T47D (cell line): ENCODE measurements around the gene YWHAG.
A peak's percentile ranks its signal among the peaks of the same experiment; 100 is the strongest.

Experiments
- DNase-seq, 2 experiments: peaks; one replicate each; pipeline versions ENCODE4 v3.0.0 to v3.0.0-alpha.2; 2011 to 2012; ENCODE audit warnings: low read depth in 1 of 2, low spot score in 1 of 2
- JUND ChIP-seq: IDR thresholded peaks from 2 replicates; pipeline ENCODE4 v1.6.1; 2012; ENCODE audit warnings: low read depth
- in situ Hi-C: cut with HindIII; loops from 2 replicates; pipeline ENCODE4 v1.10.0; 2016; ENCODE audit warnings: low sequenced_read_pairs, low pct_unique_long_range_greater_than_20kb

Gene YWHAG

GRCh38 chr7:76353744-76354143 lies 5.0 kb downstream of the YWHAG start:
- TF ChIP-seq JUND, result no peak
- no peak for DNase-seq
- in situ Hi-C loops, result no loop called here

- no peak for TF ChIP-seq JUND
- in situ Hi-C loops, result no loop called here
- no peak for DNase-seq
These were observed 6.6 kb downstream of the YWHAG start for GRCh38 chr7:76352193-76352592.

GRCh38 chr7:76351372-76351771 lies 7.4 kb downstream of the YWHAG start:
- in situ Hi-C loops, result no loop called here
- no peak for TF ChIP-seq JUND
- DNase-seq, result peak in 1 of 2 experiments; percentile 26

- no peak for TF ChIP-seq JUND
- in situ Hi-C loops, result no loop called here
- DNase-seq, result no peak
These were observed 9.4 kb downstream of the YWHAG start for GRCh38 chr7:76349313-76349885.

- no peak for TF ChIP-seq JUND
- DNase-seq, result no peak
- in situ Hi-C loops, result no loop called here
These were observed 11.1 kb downstream of the YWHAG start for GRCh38 chr7:76347710-76348109.

GRCh38 chr7:76346778-76347177 lies 12.0 kb downstream of the YWHAG start:
- no peak for TF ChIP-seq JUND
- in situ Hi-C loops, result no loop called here
- no peak for DNase-seq

GRCh38 chr7:76346097-76346496 lies 12.7 kb downstream of the YWHAG start:
- in situ Hi-C loops, result no loop called here

GRCh38 chr7:76343931-76344321 lies 14.9 kb downstream of the YWHAG start:
- no peak for TF ChIP-seq JUND
- no peak for DNase-seq
- in situ Hi-C loops, result no loop called here

More at GRCh38 chr7:76346097-76346496, 12.7 kb downstream of the YWHAG start:
- no peak for TF ChIP-seq JUND
- no peak for DNase-seq

GRCh38 chr7:76343294-76343930 lies 15.4 kb downstream of the YWHAG start:
- in situ Hi-C loops, result no loop called here
- no peak for DNase-seq
- no peak for TF ChIP-seq JUND

GRCh38 chr7:76342222-76342621 lies 16.6 kb downstream of the YWHAG start:
- no peak for TF ChIP-seq JUND
- DNase-seq, result no peak
- in situ Hi-C loops, result no loop called here

- TF ChIP-seq JUND, result no peak
- in situ Hi-C loops, result no loop called here
- DNase-seq, result no peak
These were observed 18.1 kb downstream of the YWHAG start for GRCh38 chr7:76340617-76341131.

GRCh38 chr7:76338298-76339084 lies 20.3 kb downstream of the YWHAG start:
- DNase-seq, result peak in 1 of 2 experiments; percentile 23
- no peak for TF ChIP-seq JUND
- in situ Hi-C loops, result no loop called here

GRCh38 chr7:76337147-76337546 lies 21.6 kb downstream of the YWHAG start:
- DNase-seq, result no peak
- TF ChIP-seq JUND, result no peak
- in situ Hi-C loops, result no loop called here
